Measurements from ENCODE around the gene DPY19L1. TPM values are rescaled to one million over a fixed set of nuclear protein-coding genes. Genes with fewer than 3 reads are reported as not detected.
A peak's percentile ranks its signal among the peaks of the same experiment; 100 is the strongest.

DPY19L1 gene
- total RNA-seq, 1 experiment from 2014 or later = 15.5 TPM

DNA sequence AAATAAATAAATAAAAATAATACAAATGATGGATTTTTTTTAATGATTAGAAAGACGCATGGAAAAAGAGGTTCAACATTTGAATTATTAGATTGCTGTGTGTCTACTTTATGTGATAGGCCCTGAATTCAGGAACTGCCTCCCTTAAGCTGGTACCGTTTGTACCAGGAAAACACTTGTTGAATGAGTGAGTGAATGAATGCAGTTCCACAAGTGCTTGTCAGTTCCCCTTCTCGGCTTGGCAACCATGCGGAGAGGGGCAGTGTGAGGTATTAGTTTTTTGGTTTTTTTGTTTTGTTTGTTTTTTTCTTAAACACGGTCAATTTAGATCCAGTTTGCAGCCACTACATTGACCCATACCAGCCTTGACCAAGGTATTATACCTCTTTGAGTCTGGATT is 2.1 kb upstream of the DPY19L1 start:
- CTCF ChIA-PET = no interaction called here
- H3K4me3 Mint-ChIP-seq = no peak overlapping the region
- TF ChIP-seq TEAD4 (CRISPR knock-in tag; IDR thresholded peaks at IDR 0.05) = no peak
- no peak for TF ChIP-seq MYBL2 (CRISPR knock-in tag; IDR thresholded peaks at IDR 0.05)
- TF ChIP-seq, protein P1, sequence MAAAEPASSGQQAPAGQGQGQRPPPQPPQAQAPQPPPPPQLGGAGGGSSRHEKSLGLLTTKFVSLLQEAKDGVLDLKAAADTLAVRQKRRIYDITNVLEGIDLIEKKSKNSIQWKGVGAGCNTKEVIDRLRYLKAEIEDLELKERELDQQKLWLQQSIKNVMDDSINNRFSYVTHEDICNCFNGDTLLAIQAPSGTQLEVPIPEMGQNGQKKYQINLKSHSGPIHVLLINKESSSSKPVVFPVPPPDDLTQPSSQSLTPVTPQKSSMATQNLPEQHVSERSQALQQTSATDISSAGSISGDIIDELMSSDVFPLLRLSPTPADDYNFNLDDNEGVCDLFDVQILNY (CRISPR knock-in tag; IDR thresholded peaks at IDR 0.05) = no peak
- TF ChIP-seq, protein P2, sequence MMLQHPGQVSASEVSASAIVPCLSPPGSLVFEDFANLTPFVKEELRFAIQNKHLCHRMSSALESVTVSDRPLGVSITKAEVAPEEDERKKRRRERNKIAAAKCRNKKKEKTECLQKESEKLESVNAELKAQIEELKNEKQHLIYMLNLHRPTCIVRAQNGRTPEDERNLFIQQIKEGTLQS (CRISPR knock-in tag; conservative IDR thresholded peaks at IDR 0.05) = no peak
- no peak for TF ChIP-seq PRDM15 (CRISPR knock-in tag; IDR thresholded peaks at IDR 0.05)
- no peak for TF ChIP-seq TEAD1 (CRISPR knock-in tag; IDR thresholded peaks at IDR 0.05)
- no peak for TF ChIP-seq USF2 (CRISPR knock-in tag; IDR thresholded peaks at IDR 0.05)
- TF ChIP-seq, protein P3, sequence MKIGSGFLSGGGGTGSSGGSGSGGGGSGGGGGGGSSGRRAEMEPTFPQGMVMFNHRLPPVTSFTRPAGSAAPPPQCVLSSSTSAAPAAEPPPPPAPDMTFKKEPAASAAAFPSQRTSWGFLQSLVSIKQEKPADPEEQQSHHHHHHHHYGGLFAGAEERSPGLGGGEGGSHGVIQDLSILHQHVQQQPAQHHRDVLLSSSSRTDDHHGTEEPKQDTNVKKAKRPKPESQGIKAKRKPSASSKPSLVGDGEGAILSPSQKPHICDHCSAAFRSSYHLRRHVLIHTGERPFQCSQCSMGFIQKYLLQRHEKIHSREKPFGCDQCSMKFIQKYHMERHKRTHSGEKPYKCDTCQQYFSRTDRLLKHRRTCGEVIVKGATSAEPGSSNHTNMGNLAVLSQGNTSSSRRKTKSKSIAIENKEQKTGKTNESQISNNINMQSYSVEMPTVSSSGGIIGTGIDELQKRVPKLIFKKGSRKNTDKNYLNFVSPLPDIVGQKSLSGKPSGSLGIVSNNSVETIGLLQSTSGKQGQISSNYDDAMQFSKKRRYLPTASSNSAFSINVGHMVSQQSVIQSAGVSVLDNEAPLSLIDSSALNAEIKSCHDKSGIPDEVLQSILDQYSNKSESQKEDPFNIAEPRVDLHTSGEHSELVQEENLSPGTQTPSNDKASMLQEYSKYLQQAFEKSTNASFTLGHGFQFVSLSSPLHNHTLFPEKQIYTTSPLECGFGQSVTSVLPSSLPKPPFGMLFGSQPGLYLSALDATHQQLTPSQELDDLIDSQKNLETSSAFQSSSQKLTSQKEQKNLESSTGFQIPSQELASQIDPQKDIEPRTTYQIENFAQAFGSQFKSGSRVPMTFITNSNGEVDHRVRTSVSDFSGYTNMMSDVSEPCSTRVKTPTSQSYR (CRISPR knock-in tag; IDR thresholded peaks at IDR 0.05) = no peak
- no peak for TF ChIP-seq ETV6 (CRISPR knock-in tag; IDR thresholded peaks at IDR 0.05)
- no peak for TF ChIP-seq ELF4 (CRISPR knock-in tag; IDR thresholded peaks at IDR 0.05; ENCODE audit: low read depth)
- TF ChIP-seq RELA (CRISPR knock-in tag; IDR thresholded peaks at IDR 0.05; ENCODE audit: borderline replicate concordance) = no peak
- no peak for TF ChIP-seq FOXP1 (CRISPR knock-in tag; IDR thresholded peaks at IDR 0.05; ENCODE audit: borderline replicate concordance)
- TF ChIP-seq GABPB1 (CRISPR knock-in tag; IDR thresholded peaks at IDR 0.05) = no peak
- TF ChIP-seq SP1 (CRISPR knock-in tag; conservative IDR thresholded peaks at IDR 0.05) = no peak
- DNase-seq (ENCODE audit: low spot score) (no peak), ATAC-seq (no peak)
- peaks cover 26% of the 10 kb centered on the region for H3K4me1 Mint-ChIP-seq
- no peaks in the 10 kb centered on the region for H3K9me3 Mint-ChIP-seq
- H3K27ac Mint-ChIP-seq = no peak overlapping the region
- POLR2A ChIA-PET = no interaction called here
- no peaks in the 10 kb centered on the region for H3K36me3 Mint-ChIP-seq
- peaks cover 15% of the 10 kb centered on the region; the same call in 1 of the 2 replicates for H3K27me3 Mint-ChIP-seq (ENCODE audit: low read depth)

DNA sequence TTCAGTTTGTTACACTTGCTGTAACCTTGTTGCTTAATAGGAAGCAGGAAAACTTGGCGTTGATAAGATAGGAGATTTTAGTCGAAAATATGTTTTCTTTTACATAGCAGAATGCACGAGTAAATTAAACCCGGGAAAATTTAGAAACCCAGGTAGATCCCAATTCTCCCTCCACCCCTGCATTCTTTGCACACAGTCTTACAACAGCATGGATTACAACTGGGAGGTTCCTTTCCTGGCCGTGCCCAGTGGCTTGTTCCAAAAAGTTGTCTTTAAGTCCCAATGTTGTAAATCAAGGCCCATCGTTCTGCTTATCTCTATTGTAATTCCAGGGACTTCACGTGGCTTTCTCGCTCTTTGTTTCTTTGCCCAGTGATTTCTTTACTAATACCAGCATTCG is 1.1 kb upstream of the DPY19L1 start:
- ChIA-PET CTCF (interaction anchor here (0.6 to 0.7 kb wide), 4 partner anchors 148 to 586 kb away, joined by 3 to 4 read pairs (median 3); no protein-coding TSS in a partner anchor), POLR2A (no interaction called here)
- TF ChIP-seq ESRRA (CRISPR knock-in tag; IDR thresholded peaks at IDR 0.05; ENCODE audit: borderline replicate concordance) (no peak), ZBTB21 (CRISPR knock-in tag; IDR thresholded peaks at IDR 0.05; ENCODE audit: borderline replicate concordance) (no peak), ATF1 (CRISPR knock-in tag; IDR thresholded peaks at IDR 0.05) (no peak), FOXP1 (CRISPR knock-in tag; IDR thresholded peaks at IDR 0.05; ENCODE audit: borderline replicate concordance) (no peak), CTCF (IDR thresholded peaks at IDR 0.05) (no peak), TEAD4 (CRISPR knock-in tag; IDR thresholded peaks at IDR 0.05) (no peak)
- Mint-ChIP-seq H3K9me3 (no peaks in the 10 kb centered on the region), H3K36me3 (no peaks in the 10 kb centered on the region), H3K4me3 (peak overlapping the region; percentile 85), H3K4me1 (peaks cover 26% of the 10 kb centered on the region), H3K27me3 (ENCODE audit: low read depth) (peaks cover 8% of the 10 kb centered on the region; the same call in 1 of the 2 replicates), H3K27ac (no peak overlapping the region)
- ATAC-seq (no peak), DNase-seq (ENCODE audit: low spot score) (no peak)
